GM23248 (cell line): ENCODE data around the gene ABL2. TPM values are rescaled to one million over a fixed set of nuclear protein-coding genes. Genes with fewer than 3 reads are reported as not detected.

Experiments used
- DNase-seq: peaks from one replicate; pipeline ENCODE4 v3.0.0-alpha.2; 2015
- H2AFZ ChIP-seq: fragments of 200-600 bp; sonication (generic); 2 replicates; pipeline ENCODE4 v1.6.1; 2016; ENCODE audit warnings: antibody characterized with exemption
- H3F3A ChIP-seq: fragments of 200-600 bp; sonication (generic); 2 replicates; pipeline ENCODE4 v1.6.1; 2016; ENCODE audit warnings: mild to moderate bottlenecking, antibody characterized with exemption, mixed run types; ENCODE audit not compliant: insufficient read depth
- H3K27ac ChIP-seq: fragments of 200-600 bp; sonication (generic); 2 replicates; pipeline ENCODE4 v1.5.1; 2016; ENCODE audit warnings: mild to moderate bottlenecking
- H3K27me3 ChIP-seq: fragments of 200-600 bp; sonication (generic); replicated peaks from 2 replicates; pipeline ENCODE4 v1.6.1; 2016; ENCODE audit warnings: mild to moderate bottlenecking; ENCODE audit not compliant: insufficient read depth
- H3K36me3 ChIP-seq: fragments of 200-600 bp; sonication (generic); 2 replicates; pipeline ENCODE4 v1.6.1; 2016; ENCODE audit warnings: low read depth, mild to moderate bottlenecking
- H3K4me1 ChIP-seq: fragments of 200-600 bp; sonication (generic); 2 replicates; pipeline ENCODE4 v1.6.1; 2016; ENCODE audit warnings: mild to moderate bottlenecking; ENCODE audit not compliant: insufficient read depth
- H3K4me2 ChIP-seq: fragments of 200-600 bp; sonication (generic); one replicate; pipeline ENCODE4 v1.6.1; 2016; ENCODE audit warnings: mild to moderate bottlenecking; ENCODE audit not compliant: unreplicated experiment
- H3K4me3 ChIP-seq: fragments of 200-600 bp; sonication (generic); 2 replicates; pipeline ENCODE4 v1.5.1; 2016; ENCODE audit warnings: mild to moderate bottlenecking
- H3K79me2 ChIP-seq: fragments of 200-600 bp; sonication (generic); 2 replicates; pipeline ENCODE4 v1.6.1; 2016; ENCODE audit warnings: mild to moderate bottlenecking; ENCODE audit not compliant: insufficient read depth
- H3K9ac ChIP-seq: fragments of 200-600 bp; sonication (generic); 2 replicates; pipeline ENCODE4 v1.6.1; 2016; ENCODE audit warnings: mild to moderate bottlenecking
- H3K9me2 ChIP-seq: fragments of 200-600 bp; sonication (generic); 2 replicates; pipeline ENCODE4 v1.6.1; 2016; ENCODE audit warnings: mixed run types, mild to moderate bottlenecking, moderate library complexity; ENCODE audit not compliant: insufficient read depth
- H3K9me3 ChIP-seq: fragments of 200-600 bp; sonication (generic); one replicate; pipeline ENCODE4 v1.6.1; 2017; ENCODE audit warnings: low read depth
- H4K20me1 ChIP-seq: fragments of 200-600 bp; sonication (generic); 2 replicates; pipeline ENCODE4 v1.6.0; 2016; ENCODE audit not compliant: insufficient read depth
- EZH2 ChIP-seq: fragments of 200-600 bp; sonication (generic); IDR thresholded peaks from 2 replicates; pipeline ENCODE4 v1.6.1; 2018; ENCODE audit warnings: antibody characterized with exemption, mild to moderate bottlenecking; ENCODE audit not compliant: insufficient read depth, poor library complexity, severe bottlenecking
- EZH2phosphoT487 ChIP-seq: fragments of 200-600 bp; sonication (generic); IDR thresholded peaks from 2 replicates; pipeline ENCODE4 v1.6.1; 2018; ENCODE audit warnings: antibody characterized with exemption, moderate library complexity, mild to moderate bottlenecking, low read depth; ENCODE audit not compliant: insufficient read depth
- WGBS, 2 experiments: methylation state at CpG; one replicate each; pipeline ENCODE4 v1.1.6; 2015 to 2017; ENCODE audit warnings: low lambda C conversion rate in 2 of 2, low coverage in 1 of 2; ENCODE audit errors: missing lambda C conversion rate in 2 of 2; 5-methylcytosine and 5-hydroxymethylcytosine counted together
- in situ Hi-C: fragments of 300-500 bp; cut with MboI; formaldehyde crosslinking; loops from 2 replicates; pipeline ENCODE4 v1.15.0; 2020
- polyA plus RNA-seq: library from polyadenylated mRNA; unstranded; fragments of >200 nt; fragmentation: Nextera tagmentation; extraction: Ambion mirVana; gene quantifications from 2 replicates; pipeline ENCODE4 v1.2.1, GENCODE V29; 2016
- total RNA-seq: library from RNA; depleted of rRNA; stranded (reverse); fragments of >200 nt; shearing (Covaris generic); gene quantifications from 2 replicates; pipeline ENCODE4 v1.2.3, GENCODE V29; 2014

Gene ABL2
- total and polyA plus RNA-seq, 2 experiments from 2014 or later = 13.2 to 38.6 TPM

DNA sequence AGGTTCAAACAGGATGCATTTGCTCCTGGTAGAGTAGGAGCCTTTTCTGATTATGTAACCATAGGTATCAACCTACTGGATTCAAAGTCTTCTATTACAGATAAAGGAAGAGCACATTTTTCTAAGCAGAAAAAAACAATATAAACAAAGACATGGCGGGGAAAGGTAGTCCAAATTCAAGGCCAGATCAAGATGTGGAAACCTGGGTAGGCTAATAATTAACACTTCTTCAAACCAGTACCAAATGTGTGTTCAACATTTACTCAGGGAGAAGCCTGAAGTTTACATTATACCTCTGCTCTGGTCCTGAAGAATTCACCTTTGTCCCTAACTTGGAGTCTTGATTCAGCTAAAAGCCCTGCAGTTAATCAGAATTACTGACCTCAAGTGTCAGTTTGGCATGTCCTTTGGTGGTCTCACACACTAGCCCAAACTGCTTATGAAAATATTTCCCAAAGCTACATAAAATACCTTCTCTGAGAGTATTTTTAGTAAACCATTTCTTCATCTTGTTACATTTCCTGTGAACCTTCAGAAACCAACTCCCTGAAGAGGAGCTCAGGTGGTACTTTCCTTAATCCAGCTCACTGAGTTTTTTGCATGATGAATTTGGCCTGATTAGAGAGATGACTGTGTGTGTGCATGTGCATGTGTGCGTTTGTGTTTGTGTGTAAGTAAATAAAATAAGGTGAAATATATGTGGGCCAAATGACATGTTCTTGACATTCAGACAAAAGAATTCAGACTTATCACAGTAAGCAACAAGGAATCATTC is 77.4 kb downstream of the ABL2 start:
- 95 to 97% methylated on average over 2 of the region's 2 CpGs for WGBS, 2 experiments
- Histone ChIP-seq H3K36me3 (no peaks in the 10 kb centered on the region), H3K4me2 (no peak overlapping the region), H4K20me1 (no peaks in the 10 kb centered on the region), H3K27ac (peak overlapping the region; percentile 63), H3F3A (peaks cover 20% of the 10 kb centered on the region), H2AFZ (no peak overlapping the region), H3K9ac (no peak overlapping the region), H3K4me1 (peaks cover 47% of the 10 kb centered on the region), H3K79me2 (peaks cover 81% of the 10 kb centered on the region), H3K4me3 (no peak overlapping the region), H3K27me3 (no peaks in the 10 kb centered on the region), H3K9me3 (no peaks in the 10 kb centered on the region), H3K9me2 (no peaks in the 10 kb centered on the region)
- in situ Hi-C loops = no loop called here
- no peak for TF ChIP-seq EZH2phosphoT487
- no peak for TF ChIP-seq EZH2
- DNase-seq = no peak

DNA sequence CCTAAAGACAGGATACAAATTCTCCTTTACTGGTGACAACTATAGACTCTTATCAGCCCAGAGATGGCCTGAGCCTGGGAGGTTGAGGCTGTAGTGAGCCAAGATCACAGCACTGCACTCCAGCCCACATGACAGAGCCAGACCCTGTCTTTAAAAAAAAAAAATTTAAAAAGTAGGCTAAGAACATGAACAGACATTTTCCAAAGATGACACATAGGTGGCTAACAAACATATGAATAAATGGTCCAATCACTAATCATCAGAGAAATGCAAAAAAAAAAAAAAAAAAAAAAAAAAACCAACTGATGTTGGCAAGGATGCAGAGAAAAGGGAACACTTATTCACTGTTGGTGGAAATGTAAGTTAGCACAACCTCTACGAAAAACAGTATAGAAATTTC is 82.6 kb downstream of the ABL2 start:
- Histone ChIP-seq H3K9me2 (no peaks in the 10 kb centered on the region), H3K9me3 (no peaks in the 10 kb centered on the region), H3K4me1 (peaks cover 46% of the 10 kb centered on the region), H3F3A (peaks cover 32% of the 10 kb centered on the region), H2AFZ (no peak overlapping the region), H3K79me2 (peaks cover 89% of the 10 kb centered on the region), H3K4me2 (peak overlapping the region; percentile 16), H3K36me3 (no peaks in the 10 kb centered on the region), H4K20me1 (no peaks in the 10 kb centered on the region), H3K27ac (peak overlapping the region; percentile 64), H3K9ac (peak overlapping the region; percentile 24; the same call in 1 of the 2 replicates), H3K27me3 (no peaks in the 10 kb centered on the region), H3K4me3 (no peak overlapping the region)
- peak; percentile 64 for DNase-seq
- in situ Hi-C loops = no loop called here
- WGBS, 2 experiments = 37 to 47% methylated on average over 1 of the region's 1 CpG
- TF ChIP-seq EZH2 (no peak), EZH2phosphoT487 (no peak)

DNA sequence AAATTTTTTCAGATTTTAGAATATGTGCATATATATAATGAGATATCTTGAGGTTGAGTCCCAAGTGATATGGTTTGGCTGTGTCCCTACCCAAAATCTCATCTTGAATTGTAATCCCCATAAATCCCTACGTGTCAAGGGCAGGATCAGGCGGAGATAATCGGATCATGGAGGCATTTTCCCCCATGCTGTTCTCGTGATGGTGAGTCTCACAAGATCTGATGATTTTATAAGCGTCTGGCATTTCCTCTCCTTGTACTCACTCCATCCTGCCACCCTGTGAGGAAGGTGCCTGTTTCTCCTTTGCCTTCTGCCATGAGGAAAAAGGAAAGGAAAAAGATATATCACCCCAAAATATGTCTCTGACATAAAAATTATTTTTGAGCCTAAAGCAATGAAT is 83.0 kb downstream of the ABL2 start:
- H3K9me2 ChIP-seq = no peaks in the 10 kb centered on the region
- no peak overlapping the region for H2AFZ ChIP-seq
- no peak overlapping the region for H3K4me3 ChIP-seq
- in situ Hi-C loops = no loop called here
- H3K27me3 ChIP-seq = no peaks in the 10 kb centered on the region
- H3K79me2 ChIP-seq = peaks cover 89% of the 10 kb centered on the region
- H3K36me3 ChIP-seq = no peaks in the 10 kb centered on the region
- H4K20me1 ChIP-seq = no peaks in the 10 kb centered on the region
- DNase-seq = no peak
- peak overlapping the region; percentile 64 for H3K27ac ChIP-seq
- no peaks in the 10 kb centered on the region for H3K9me3 ChIP-seq
- H3K9ac ChIP-seq = peak overlapping the region; percentile 24; the same call in 1 of the 2 replicates
- 76 to 81% methylated on average over 5 of the region's 5 CpGs for WGBS, 2 experiments
- no peak for TF ChIP-seq EZH2
- peaks cover 36% of the 10 kb centered on the region for H3F3A ChIP-seq
- H3K4me1 ChIP-seq = peaks cover 46% of the 10 kb centered on the region
- peak overlapping the region; percentile 16 for H3K4me2 ChIP-seq

DNA sequence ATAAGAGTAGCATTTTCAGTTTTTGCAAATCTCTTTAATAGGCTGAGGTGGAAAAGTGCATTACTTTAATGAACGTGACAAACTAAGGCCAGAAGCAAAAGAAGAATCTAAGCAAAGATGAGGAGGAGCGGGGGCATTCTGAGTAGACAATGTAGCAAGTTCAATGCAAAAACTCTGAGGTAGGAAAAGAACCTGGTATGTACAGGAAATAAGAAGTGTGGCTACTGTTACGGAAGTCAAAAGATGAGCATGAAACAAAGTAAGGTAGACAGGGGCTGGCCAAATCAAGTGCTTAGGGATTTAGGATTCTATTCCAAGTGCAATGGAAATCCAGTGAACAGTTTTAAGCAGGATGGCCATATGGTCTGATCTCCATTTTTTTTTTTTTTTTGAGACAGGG is 84.0 kb downstream of the ABL2 start:
- no peak for DNase-seq
- Histone ChIP-seq H3K27ac (no peak overlapping the region), H3K9ac (no peak overlapping the region), H3K36me3 (0 out of 2 replicates have a peak, but pooled peaks cover 2% of the 10 kb centered on the region), H4K20me1 (peaks cover 3% of the 10 kb centered on the region), H3K9me2 (no peaks in the 10 kb centered on the region), H3K4me2 (no peak overlapping the region), H3K27me3 (no peaks in the 10 kb centered on the region), H3K9me3 (no peaks in the 10 kb centered on the region), H3K79me2 (peaks cover 89% of the 10 kb centered on the region), H2AFZ (no peak overlapping the region), H3F3A (peaks cover 45% of the 10 kb centered on the region), H3K4me1 (peaks cover 45% of the 10 kb centered on the region), H3K4me3 (no peak overlapping the region)
- TF ChIP-seq EZH2phosphoT487 = no peak
- TF ChIP-seq EZH2 = no peak
- in situ Hi-C loops = no loop called here
- WGBS, 2 experiments = 96 to 98% methylated on average over 3 of the region's 3 CpGs
